ENCODE results near the gene ZNF335.
"Not testable (repeated sequence)": the region's sequence is repeated elsewhere in the genome, so short reads cannot be mapped to it uniquely, and the experiment has no call there.

The ZNF335 gene

DNA sequence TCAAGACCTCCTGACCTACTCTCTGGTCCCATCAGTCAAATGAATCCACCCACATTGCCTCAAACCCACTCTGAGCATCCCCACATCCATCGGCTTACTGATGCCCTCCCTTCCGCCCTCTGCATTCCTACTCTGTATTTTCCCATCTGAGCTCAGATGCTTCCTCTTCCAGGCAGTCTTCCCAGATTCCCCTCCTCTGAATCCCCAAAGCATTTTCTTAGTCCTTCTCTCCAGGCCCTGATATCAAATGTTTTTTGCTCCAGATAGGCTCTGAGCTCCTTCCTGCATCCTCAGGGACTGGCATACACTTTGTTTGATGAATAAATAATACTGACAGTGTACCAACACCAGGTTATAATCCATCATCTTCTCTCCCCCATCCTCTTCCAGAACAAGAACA, 63.9 kb downstream of the ZNF335 start:
- no peak for DNase-seq

- no peak for DNase-seq
These were observed 64.6 kb downstream of the ZNF335 start for GRCh38 chr20:45907219-45907948.

GRCh38 chr20:45905505-45906079, 66.4 kb downstream of the ZNF335 start:
- DNase-seq, result no peak

- no peak for DNase-seq
These were observed 67.2 kb downstream of the ZNF335 start for GRCh38 chr20:45904583-45905504.

- DNase-seq, result no peak
These were observed 69.8 kb downstream of the ZNF335 start for GRCh38 chr20:45902199-45902701.

- not testable (repeated sequence) for DNase-seq
These were observed 70.7 kb downstream of the ZNF335 start for GRCh38 chr20:45901332-45901731.

GRCh38 chr20:45899046-45899835, 72.8 kb downstream of the ZNF335 start:
- no peak for DNase-seq
